Stimulated activated CD4-positive, alpha-beta T cell treated with anti-CD3 and anti-CD28 coated beads, Interleukin-1b, Interleukin-23, amount 100 ng/mL, for 1 hour (primary cell): Measurements from ENCODE around the gene COL7A1.

Experiments
- DNase-seq, 2 donors: peaks; one replicate each; pipeline ENCODE4 v3.0.0-alpha.2; 2020; ENCODE audit warnings: low read depth in 2 of 2

The COL7A1 gene

DNA sequence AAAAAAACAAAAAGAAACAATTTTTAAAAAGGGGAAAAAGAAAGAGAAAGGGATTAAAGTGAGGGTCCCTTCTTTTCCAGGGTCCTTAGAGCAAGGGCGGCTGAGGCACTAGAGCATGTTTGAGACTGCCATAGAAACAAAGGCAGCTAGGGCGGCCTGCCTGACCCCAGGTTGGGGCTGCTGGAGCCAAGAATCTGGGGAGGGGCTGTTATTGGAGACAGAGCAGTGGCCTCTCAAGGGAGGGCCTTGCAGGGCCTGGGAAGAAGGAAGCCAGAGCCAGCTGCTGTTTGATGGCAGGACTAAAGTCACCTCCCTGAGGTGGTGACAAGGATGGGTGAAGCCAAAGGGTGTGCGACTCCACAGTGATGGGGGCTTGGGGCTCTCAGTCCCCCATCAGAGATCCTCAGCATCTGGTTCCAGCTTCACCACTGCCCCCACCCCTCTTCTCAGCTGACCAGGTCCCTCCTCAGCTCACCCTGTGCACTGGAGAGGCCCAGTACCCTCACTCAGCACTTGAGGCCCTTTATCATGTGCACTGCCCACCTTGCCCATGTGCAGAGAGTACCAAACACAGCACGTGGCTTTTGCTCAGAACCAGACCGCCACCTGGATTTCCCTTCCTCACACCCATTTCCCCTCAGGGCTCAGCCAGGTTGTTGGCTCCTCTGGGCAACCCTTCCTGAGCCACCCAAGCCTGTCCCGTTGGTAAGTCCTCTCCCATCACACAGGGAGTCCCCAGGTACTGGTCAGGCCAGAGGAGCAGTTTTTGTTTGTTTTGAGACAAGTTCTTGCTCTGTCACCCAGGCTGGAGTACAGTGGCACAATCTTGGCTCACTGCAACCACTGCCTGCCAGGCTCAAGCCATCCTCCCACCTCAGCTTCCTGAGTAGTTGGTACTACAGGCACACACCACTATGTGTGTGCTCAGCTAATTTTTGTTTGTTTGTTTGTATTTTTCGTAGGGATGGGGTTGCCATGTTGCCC is 24.7 kb upstream of the COL7A1 start:
- DNase-seq = no peak

DNA sequence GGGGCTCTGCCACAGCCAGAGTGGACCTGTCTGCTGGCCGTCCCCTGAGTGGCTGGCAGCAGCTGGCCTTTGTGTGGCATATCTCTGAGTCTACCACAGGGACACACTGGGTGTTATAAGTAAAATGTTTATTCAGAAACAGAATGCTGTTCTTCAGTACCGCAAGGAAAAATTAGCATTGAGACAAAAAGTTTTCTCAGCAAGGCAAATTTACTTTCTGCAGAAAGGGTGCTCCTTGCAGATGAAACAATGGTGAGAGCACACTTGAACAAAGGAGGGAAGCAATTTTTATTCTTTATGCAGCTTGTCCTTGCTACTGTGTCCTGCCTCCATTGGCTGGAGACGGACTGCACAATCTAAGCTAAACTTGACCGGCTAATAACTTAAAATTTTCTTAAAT is 22.4 kb upstream of the COL7A1 start:
- DNase-seq = no peak

DNA sequence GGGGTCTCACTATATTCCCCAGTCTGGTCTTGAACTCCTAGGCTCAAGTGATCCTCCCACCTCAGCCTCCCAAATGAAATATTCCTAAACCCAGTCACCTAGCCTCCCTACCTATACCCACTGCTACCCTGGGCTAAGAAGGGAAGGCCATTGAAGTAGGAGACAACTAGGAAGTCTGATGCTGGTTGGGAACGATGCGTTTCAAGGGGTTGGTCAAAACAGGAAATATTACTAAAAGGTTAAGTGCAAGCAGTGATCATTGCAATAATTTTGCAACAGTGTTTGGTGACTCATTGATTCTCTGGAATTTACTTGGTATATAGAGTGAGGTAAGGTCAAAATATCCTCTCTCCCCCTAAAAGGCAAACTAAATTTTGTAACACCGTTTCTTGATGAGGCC is 18.9 kb upstream of the COL7A1 start:
- DNase-seq = no peak

DNA sequence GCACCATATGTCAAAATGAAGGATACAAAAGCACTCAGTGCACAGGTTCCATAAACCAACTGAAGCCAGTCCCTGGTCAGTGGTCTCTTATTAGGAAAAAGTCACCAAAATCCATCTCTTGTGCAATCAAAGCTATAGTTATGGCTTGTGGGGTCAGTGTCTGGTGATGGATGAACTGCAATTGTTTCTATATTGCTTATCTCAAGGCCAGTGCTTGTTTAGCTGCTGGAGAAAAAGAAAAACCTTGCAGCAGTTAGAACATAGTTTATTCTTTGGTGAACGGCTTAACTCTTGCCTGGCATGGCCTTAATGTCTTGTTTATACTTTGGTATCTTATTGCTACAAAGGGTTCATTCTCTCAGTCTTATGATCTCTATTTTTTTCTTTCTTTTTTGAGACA is 17.2 kb upstream of the COL7A1 start:
- no peak for DNase-seq

DNA sequence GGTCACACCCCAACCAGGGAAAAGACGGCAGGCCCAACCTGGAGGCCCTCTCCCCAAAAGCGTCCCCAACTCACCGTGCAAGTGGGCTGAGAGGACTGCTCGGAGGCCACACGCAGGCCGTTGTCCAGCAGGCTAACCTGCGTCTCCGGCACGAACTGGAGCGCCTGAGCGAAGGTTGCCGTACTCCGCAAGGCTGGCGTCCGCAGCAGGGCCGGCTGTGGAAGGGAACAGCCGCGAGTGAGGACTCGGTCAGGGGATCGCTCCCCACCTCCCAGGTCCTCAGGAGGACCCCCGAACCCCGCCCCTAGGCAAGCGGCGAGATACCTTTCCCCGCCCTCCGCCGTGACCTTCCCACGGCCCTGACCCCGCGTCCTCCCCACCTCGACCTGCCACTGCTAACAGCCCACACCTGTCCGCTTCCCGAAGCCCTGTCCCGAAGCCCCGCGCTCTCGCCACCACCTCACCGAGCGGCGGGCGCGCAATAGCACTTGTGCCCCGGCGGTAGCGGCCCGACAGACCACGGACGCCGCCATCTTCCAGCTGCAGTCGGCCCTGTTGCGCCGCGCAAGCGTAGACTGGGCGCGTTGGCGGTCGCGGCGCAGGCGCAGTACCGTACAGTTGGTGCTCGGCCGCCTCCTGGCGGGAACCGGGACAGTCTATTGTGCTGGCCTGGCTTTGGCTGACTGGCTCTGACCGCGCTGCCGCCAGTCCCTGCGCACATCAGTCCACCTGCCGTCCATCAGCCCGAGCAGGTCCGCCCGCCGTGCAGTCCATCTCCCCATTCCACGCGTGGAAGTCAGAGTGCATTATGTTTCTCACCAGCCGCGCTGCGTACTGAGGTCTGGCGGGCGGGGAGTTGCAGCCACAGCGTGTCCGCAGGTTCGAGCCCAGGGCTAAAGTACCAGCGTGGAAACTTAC is 14.2 kb upstream of the COL7A1 start, which contains the start of gene UQCRC1:
Gene UQCRC1, minus strand, starts transcription at position 559 of the 918 bp plus-strand sequence. Its CDS starts 26 bp downstream, at position 533.
- DNase-seq = peak; percentile 80 to 82

DNA sequence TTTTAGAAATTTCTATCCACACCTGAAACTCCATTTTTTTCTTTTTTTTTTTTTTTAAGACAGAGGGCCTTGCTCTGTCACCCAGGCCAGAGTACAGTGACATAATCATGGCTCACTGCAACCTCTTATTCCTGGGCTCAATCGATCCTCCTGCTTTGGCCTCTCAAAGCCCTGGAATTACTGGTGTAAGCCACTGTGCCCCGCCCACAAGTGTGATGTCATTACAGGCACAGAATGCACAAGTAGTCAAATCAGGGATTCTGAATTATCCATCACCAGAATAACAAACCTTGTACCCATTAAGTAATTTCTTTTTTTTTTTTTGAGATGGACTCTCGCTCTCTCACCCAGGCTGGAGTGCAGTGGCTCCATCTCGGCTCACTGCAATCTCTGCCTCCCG is 12.4 kb upstream of the COL7A1 start:
- DNase-seq = no peak

DNA sequence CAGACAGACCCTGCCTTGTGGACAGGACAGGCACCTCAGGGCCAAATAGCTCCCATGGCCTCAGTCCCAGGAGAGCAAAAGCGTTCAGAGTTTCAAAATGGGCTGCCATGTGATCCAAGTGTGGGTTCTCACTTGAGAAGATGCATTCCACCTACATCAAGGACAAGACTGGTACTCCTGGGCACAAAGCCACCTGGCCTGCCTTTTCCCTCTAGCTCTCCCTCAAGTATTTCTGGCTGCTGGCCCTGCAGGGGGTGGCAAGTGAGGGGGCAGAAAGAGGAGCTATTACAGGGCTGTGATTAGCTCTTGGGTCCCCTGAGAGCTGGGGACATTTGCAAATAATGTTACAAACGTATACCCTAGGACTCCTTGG is 6.5 kb upstream of the COL7A1 start:
- DNase-seq = no peak

DNA sequence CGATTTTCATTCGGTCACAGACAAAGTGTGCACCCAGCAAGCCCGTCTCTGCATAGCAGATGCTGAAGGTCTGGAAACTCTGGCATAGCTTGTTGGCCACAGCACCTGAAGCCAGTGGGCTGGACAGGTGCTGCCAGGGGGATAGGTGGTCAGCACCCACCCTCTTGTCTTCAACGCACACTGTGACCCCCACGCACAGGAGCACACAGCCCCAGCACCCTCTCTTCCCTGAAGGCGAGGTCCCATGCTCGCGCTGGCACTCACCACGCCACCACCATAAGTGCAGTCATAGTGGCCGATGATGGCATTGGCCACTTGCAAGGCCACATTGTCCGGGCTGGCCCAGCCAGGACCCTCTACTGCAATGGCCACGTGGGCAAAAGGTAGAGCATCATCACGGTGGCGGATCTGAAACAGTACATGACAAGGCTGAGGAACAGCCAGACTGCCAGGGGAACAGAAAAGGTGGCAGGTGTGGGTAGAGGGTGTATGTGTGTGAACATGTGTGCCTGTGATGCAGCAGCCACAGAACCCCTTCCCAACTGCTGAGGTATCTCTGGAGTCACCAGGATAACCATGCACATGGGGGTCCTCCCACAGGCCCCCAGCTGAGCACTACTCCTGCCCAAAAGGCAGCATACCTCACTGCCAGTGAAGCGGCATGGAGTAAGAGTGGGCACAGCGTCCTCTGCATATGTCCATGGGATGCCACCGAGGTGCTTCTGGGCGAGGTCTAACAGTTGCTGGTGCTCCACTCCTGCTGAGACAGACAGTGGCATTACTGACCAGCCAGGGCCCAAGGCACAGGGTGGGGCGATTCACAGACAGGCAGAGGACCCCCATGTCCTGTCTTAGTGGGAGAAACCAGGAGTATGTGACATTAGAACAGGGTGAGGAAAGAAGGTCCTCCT is 5.8 kb upstream of the COL7A1 start:
- no peak for DNase-seq

DNA sequence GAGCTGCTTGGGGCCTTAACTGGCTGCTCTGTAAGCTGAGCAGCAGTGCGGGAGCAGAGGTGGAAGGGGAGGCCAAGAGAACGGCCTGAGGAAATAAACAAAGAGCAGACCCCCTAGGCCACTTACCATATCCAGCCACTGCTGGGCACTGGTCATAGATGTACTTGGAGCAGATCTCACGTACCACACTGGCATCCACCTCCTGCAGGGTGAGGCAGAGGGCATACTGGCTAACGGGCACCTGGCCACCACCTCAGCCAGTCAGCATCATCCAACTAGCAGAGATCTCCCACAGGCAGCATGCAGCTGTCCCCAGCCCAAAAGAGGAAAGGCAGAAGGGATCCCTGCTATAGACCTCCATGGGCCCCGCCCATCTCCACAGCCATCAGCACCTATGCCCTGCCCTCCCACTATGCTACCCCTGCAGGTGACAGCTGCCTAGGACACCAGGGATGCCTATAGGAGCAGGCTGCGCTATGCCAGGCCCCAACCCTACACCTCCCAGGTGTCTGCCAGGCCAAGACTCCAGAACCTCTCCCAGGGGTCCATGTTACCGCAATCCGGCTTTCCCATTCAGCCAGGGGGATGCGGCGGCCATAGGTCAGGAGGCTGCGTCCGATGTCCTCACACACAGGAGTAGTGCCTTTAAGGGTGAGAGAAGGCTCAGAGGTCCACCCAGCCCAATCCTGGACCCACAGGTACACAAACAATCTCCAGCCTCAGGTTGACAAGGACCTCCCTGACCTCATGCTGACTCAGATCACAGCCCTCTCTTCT is 4.6 kb upstream of the COL7A1 start:
- DNase-seq = no peak

DNA sequence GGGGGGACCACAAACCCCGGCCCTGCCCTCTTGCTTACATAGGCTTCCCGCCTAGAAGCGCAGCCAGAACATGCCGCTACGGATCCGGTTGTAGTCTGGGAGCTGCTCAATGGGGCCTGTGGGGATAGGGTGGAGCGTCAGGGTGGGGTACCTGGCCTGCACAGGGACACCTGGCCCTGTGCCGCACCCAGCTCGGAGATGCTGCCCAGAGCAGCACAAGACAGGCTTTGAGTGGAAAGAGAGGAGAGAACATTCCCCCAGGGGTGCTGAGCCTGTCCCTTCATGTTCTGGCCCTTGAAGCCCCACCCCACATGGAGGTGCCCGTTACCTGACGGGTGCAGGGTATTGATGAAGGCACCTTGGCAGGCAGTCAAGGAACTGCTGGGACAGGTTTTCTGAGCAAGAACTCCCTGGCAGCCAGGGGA is 4.0 kb upstream of the COL7A1 start:
- no peak for DNase-seq

DNA sequence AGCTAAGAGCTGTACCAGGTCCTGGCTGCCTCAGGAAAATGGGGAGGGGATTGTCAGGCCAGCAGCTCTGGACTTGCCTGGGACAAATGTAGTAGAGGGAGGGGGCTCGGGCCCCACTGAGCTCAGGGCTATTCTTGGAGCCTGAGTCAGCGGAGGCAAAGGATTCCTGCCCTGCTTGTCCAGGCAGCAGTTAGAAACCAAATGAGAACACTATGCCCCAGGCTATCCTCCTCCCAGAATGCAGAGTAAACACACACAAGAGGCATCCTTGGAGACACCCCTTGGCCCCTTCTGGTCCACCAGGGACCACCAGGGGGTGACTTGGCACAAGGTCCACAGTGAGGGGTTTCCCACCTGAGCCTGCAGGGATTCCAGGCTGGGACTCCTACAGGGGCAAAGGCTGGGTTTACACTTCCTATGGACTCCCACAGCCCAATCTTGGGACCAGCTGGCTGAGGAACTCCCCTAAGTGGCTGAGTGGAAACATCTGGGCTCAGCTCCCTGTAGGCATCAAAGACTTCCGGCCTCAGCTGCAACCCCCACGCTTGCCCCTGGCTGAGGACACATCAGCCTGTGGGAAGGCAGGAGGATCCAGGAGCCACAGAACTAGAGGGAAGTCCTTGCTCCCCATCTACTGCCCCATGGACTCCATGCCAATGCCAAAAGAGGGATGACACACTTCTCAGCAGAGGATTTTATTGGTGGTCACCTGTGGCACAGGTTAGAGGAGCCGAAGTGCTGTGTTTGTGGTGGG is 3.4 kb upstream of the COL7A1 start:
- no peak for DNase-seq

DNA sequence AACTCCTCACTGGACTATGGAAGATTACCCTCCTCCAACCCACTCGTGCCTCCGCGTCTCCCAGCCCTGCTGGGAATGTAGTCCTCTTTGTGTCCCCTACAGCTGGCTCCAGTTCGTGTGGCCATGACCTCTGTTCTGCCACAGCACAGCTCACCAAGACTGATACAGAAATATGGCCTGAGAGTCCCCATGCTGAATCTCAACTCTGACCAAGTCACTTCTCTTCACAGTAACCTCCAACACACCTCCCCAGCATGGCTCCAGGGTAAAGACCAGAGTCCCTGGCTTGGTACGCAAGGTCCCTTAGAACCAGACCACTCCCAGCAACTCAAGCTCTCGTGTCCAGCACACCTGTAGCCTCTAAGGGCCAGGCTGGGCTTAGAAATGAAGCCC is 2.3 kb upstream of the COL7A1 start:
- DNase-seq = no peak

DNA sequence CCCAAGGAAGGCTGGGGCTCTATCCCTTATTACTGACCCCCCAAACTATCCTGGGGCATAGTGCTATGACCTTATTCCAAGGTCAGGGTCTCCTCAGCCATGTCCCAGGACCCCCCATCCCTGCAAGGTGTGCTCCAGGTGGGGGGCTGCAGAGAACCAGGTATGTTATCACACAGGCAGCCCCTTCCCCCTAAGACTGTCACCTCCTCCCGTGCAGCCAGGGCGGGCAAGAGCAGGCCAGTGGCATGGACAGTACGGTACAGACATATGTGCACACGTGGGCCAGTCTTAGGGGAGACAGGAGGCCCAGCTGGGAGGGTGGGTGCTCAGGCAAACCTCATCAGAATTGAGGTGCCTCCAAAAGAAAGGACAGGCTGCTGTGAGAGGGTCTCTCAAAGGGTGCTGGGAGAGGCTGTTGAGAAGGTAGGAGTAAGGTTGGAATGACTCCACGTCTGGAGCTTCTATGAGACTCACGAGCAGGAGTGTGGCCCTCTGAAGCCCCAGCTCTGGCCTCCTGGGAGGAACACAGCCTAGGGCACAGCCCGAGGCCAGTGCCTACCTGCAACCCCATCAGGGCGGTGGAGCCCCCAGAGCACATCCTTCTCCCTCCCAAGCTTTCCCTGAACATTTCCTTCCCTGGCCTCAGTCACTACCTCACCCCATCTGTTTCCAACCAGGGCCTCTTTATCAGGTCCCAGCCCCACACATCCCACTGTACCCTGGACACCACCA is 1.7 kb upstream of the COL7A1 start:
- DNase-seq = no peak

DNA sequence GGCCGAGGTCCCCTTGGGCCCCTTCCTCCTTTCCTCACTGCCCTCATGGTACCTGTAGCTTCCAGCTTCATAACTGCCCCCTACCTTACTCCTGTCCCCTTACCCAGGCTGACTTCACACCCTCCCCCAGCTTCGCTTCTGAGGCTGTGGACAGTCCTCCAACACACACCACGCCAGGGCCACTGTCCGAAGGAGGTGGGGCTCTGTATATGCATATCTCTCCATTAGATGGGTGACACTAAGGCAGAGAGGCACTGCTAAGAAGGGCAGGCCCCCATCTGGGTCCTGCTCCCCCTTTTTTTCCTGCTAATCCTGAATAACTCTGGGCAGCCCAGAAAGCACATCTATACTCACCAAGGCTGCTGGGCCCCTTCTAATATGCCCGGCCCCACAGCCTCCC is 1.0 kb upstream of the COL7A1 start:
- DNase-seq = no peak

DNA sequence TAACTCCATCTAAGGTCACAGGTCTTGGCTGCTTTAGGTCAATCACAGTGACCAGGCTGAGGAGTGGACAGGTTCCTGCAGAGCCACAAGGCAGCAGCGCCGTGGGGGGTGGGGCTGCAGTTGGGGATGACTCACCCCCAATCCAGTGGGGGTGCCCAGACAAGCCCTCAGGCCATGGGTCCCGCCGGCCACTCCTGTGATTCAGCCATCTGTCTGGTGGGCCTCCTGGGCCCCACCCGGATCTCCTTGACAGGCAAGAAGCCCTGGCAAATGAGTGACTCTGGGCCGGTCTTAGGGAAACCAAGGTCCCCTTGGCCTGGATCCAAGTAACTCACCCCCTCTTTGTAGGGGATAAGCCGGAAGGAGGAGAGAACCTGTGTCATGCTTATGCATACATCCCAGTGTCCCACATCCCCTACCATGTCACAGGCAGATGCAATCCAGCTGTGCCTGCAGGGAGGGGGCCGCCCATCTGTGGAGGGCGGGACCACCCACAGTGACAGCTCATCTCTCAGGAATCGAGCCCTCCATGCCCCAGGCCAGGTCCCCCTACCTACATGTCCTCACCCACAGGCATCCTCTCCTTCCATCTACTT is 495 bp upstream of the COL7A1 start:
- no peak for DNase-seq

DNA sequence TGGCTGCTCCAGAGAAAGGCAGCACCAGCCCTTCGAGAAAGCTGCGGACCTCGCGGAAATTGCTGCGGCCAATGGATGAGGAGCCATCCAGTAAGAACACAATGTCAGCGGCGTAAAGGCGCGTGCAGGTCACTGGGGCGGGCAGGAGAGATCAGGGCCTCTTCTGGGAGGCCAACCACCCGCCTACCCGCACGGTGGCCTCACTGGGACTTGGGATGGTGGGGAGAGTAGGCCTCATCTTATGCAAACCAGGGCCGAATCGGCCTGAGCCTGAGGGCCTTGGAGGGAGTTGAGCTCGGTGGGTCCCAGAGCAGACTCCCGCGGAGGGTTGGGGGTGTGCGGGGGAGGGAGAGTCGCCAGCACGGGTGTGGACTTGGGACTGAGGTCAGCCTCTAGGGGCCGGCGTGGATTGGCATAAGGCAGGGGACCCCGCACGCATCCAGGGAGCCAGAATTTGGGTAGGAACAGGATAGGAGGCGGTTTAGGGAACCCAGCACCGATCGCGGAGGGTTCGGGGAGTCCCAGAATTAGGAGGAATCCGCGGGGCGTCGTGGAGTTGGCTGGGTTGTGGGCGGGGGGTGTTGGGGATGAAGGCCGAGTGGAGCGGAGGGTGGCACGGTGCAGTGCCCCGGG is 596 bp downstream of the COL7A1 start:
- DNase-seq = no peak

DNA sequence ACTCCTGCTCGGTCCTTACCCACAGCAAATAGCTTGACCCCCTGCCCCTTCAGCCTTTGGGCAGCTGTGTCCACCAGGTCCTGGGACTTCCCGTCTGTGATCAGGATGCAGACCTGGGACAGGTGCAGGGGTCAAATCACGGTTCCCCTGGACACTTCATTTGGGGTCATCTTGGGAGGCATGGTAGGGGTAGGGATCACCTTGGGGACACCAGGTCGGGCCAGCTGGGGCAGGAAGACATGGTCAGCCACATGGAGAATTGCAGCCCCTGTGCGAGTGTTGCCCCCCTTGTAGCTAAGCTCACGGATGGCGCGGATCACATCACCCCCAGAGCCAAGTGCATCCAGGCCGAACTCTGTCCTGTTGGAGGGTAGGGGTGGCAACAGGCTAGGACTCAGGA is 1.8 kb downstream of the COL7A1 start:
- no peak for DNase-seq

DNA sequence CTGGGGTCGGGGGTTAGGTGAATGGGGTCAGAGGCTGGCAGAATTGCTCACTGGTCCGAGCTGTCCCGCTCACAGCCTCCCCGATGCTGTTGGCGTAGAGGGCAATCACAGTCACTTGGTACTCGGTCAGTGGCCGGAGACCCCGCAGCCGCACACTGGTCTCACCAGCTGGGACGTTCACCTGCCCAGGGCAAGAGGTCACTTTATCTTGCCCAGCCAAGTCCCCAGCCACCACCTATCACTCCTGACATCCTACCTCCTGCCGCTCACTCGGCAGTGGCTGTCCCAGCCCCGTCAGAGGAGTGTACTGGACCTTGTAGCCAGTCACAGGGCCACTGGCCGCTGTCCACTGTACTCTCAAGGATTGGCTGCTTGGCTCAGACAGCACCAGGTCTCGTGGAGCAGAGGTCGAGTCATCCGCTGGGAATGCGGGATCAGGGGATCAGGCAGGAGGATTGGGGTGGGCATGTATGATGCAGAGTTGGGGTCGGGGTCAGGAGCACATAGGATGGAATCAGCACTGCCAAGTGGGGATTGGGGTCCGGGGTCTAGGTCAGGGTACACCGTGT is 2.5 kb downstream of the COL7A1 start:
- DNase-seq = no peak
